Prostate gland (tissue), 2 donors: ENCODE data around the gene CBFA2T3.

ENCODE experiments used
- CTCF ChIP-seq, 4 experiments: fragments of 200-600 bp in 2 of 4; fragments of 450-650 bp in 2 of 4; sonication (generic) in 2 of 4; IDR thresholded peaks; 1 replicate in 3 of 4; 2 replicates in 1 of 4; pipeline ENCODE4 v1.5.1; 2016 to 2019; ENCODE audit warnings: antibody characterized with exemption in 4 of 4, mild to moderate bottlenecking in 2 of 4, moderate library complexity in 2 of 4
- POLR2A ChIP-seq: fragments of 450-650 bp; IDR thresholded peaks from one replicate; pipeline ENCODE4 v1.6.1; 2016; ENCODE audit warnings: antibody characterized with exemption, mild to moderate bottlenecking

DNA sequence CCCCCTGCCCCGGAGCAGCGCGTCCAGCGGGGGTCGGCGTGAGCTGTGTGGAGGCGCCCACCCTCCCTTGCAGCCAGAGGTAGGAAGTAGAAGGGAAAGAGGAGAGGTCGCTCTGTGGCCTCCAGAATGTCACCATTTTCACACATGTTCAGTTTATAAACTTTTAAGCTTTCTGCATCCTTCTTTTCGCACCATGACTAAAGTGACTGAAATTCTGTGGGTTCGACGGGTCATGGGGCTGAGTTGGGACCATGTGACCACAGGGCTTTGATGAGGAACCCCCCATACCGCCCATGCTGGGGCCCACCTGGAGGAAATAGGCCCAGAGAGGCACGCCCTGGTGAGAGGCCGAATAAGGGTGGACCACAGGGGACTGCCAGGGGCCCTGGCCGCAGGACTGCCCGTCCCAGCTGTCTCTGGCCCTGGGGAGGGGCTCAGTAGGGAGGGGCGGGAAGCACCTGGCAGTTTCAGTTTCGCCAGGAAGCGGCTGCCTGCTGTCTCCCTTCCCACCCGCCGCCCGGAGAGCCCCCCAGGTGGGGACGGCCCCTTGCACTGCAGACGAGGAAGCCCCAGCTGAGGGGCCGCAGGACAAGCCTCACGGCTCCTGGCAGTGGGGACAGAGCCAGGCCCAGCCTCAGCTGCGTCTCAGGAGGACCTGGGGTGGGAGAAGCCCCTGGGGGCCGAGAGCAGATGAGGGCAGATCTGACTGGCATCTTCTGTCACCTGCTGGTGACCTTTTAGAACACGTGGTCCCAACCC lies 9.0 kb downstream of the CBFA2T3 start:
- TF ChIP-seq CTCF (IDR thresholded peaks at IDR 0.05) (no peak), POLR2A (no peak)
